Activated CD8-positive, alpha-beta memory T cell treated with anti-CD3 and anti-CD28 coated beads for 1 hour (primary cell): Measurements from ENCODE around the gene PTPN1.
"Not testable (repeated sequence)": the region's sequence is repeated elsewhere in the genome, so short reads cannot be mapped to it uniquely, and the experiment has no call there.

Source experiments
- DNase-seq, 2 donors: peaks; one replicate each; pipeline ENCODE4 v3.0.0-alpha.2; 2020; ENCODE audit warnings: low read depth in 1 of 2; ENCODE audit errors: extremely low read depth in 1 of 2

PTPN1 gene

GRCh38 chr20:50478162-50478990, 31.8 kb upstream of the PTPN1 start:
- peak; percentile 29 to 54 for DNase-seq

DNA sequence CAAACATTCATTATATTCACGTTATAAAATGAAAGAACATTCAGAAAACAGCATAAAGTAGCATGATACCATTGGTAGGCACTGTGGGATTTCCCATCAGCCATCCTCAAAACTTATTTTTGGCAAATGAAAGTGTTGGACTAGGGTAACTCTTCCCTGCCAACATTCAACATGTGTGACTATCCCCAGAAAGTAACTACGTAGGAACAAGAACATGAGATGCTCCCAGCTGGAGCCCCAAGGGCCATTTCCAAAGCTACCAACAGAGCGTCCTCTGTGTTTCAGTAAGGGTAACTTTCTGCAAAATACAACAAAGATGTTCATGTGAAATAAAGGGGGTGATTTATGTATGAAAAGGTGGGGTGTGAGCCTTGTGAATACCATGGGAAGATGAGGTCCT, 28.4 kb upstream of the PTPN1 start:
- DNase-seq: no peak

DNA sequence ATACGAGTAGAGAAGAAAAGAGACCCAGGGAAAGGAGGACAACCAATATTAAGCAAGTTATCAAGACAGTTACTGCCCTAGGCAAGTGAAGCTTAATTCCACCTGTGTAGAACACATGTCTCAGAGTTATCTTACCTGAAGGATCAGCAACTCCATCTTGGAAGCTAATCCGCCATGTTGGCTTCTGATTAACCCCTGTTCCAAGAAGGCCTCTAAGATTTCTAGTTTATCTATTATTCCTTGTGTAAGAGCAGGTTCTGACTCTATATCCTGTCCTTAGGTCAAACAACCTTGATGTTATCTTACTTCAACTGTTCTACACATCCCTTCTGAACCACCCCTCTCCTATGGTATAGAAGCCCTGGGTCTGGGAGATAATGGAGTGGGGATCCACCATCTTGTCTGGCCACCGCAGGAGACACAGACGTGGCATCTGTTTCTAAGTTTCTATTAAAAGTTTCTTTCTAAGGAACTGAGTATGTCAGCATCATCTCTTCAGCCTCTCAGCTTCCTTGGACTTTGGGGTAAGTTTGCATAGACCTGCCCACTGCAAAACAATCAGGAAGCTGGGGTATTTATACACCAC, 27.7 kb upstream of the PTPN1 start:
- DNase-seq: no peak

- DNase-seq: no peak
Observed at GRCh38 chr20:50484271-50484976, 25.8 kb upstream of the PTPN1 start.

DNA sequence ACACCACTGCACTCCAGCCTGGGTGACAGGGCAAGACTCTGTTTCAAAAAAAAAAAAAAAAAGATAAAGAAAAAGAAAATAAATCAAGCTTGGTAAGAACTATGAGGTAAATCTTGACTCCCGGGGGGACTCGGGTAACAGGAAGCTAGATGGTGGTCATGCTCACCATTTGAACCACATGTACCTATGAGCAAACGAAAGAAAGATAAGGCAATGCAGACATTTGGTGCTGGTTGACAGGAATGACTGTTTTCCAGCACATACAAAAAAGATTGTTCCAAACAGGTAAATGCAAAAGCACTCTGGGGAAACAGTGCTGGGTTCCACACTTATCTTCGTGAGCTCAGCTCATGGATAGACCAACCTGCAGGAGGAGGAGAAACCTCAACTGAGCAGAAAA, 22.8 kb upstream of the PTPN1 start:
- no peak for DNase-seq

DNA sequence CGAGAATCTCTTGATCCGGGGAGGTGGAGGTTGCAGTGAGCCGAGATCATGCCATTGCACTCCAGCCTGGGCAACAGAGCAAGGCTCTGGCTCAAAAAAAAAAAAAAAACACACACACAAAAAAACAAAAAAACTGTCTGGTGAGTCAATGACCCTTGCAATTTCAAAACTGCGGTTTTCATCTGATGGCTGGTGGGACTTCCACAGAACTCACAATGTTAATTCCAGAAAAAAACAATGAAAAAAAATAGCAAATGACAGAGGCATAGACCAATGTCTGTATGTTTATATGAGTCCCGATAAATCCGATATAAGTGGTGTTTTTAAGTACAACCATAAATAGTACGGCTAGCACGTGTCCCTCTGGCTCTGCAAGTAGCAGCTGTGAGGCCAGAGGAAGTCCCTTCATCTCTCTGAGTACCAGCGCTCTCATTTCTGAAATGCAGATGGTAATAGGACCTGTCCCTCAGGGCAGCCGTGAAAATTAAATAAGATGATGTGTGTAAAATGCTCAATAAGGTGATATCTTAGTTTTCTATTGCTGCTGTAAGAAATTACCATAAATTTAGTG, 21.9 kb upstream of the PTPN1 start:
- no peak for DNase-seq

GRCh38 chr20:50491168-50491567, 19.0 kb upstream of the PTPN1 start:
- no peak for DNase-seq

GRCh38 chr20:50491926-50492634, 18.1 kb upstream of the PTPN1 start:
- no peak for DNase-seq

DNA sequence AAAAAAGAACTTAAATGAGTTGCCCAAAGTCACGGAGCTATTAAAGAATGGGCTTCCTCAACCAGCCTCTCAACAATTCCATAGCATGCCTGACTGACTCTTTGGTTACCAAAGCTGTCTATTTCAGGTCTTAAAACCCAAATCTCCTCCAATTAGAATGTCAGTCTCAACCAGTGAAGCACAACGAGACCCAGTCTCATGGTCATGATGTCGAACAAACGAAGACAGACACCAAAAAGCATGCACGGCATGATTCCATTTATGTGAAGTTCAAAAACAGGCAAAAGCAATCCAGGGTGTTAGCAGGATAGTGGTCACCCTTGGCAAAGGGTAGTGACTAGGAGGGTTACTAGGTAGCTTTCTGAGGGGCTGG, 16.3 kb upstream of the PTPN1 start:
- no peak for DNase-seq

DNA sequence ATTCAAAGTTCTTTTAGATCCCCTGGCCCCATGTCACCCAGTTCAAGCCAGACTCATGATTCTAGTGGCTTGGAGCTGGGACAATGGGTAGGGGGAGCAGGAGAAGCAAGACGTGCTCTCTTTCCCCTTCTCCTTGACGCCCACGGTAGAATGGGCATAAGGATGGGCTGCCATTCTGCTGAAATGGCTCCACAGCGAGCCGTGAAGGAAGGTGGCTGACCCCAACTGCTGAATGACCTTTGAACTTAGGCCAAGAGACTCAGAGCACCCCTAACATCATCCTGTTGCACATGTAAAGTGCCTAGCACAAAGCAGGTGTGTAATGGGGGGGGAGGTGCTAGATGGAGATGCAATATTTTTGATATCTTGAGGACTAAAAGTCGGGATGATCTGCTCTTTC, 15.8 kb upstream of the PTPN1 start:
- no peak for DNase-seq

- DNase-seq: no peak
Observed at GRCh38 chr20:50496773-50497385, 13.3 kb upstream of the PTPN1 start.

GRCh38 chr20:50498071-50498776, 12.0 kb upstream of the PTPN1 start:
- no peak for DNase-seq

DNA sequence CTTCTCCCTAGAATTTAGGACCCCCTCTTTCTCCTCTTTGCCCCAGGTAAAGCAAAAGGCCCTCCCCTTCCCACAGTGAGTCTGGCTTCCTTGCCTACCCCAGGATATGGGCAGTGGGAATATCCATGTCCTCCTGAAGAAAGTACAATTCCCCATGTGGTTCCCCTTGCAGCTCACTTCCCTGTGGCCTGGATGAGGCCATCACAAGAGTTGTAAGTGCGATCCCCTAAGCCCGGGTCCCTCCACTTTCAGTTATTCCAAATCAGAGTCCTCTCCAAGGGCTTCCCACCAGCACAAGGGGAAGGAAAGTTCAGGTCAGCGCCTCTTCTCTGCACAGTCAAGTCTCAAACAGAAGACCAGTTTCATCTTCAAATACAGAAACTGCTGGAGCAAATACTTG, 10.2 kb upstream of the PTPN1 start:
- DNase-seq: no peak

- DNase-seq: no peak
Observed at GRCh38 chr20:50501972-50502745, 8.0 kb upstream of the PTPN1 start.

DNA sequence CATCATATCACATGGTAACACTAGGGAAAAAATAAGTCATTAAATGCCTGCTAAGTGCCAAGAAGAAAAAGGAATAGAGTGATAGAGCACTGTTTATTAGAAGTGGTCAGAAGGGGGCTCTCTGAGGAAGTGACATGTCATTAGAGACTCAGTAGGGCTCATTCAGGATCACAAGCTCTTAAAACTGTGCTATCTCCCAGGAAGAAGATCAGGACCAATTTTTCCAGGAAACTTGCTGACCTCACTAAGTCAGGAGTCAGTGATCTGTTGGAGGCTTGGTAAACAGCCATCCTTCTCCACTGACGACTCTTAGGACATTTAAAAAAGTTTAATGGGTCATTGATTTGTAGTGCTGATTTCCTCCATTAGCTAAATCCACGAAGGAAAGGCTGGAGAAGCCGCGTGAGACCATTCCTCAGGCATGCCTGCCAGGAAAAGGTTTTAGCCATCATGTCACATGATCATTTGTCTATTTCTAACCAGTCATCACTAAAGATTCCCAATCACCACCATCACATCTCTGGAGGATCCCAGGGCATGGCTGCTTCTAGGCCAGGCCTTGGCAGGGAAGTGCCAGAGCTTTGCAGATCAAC, 5.9 kb upstream of the PTPN1 start:
- no peak for DNase-seq

DNA sequence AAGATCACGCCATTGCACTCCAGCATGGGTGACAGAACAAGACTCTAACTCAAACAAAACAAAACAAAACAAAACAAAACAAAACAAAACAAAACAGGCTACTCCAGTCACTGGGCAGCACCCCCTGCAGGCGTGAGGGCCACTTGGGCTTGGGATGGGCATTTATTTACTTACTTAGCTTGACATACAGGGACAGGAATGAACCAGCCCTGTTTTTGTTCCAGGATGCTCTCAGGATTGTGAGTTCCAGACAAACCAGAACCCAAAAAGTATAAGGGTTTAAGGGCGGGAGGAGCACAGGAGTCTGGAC, 4.0 kb upstream of the PTPN1 start:
- DNase-seq: no peak

DNA sequence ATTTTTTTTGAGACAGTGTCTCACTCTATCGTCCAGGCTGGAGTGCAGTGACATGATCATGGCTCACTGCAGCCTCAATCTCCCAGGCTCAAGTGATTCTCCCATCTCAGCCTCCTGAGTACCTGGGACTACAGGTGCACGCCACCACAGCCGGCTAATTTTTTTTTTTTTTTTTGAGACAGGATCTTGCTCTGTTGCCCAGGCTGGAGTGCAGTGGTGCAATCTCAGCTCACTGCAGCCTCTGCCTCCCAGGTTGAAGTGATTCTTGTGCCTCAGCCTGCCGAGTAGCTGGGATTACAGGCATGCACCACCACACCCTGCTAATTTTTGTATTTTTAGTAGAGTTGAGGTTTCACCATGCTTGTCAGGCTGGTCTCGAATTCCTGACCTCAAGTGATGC, 2.4 kb upstream of the PTPN1 start:
- not testable (repeated sequence) for DNase-seq

GRCh38 chr20:50508171-50508755, 1.9 kb upstream of the PTPN1 start:
- no peak for DNase-seq
